NAMALWA (cell line): Measurements from ENCODE around the gene GALR3.

Experiments
- DNase-seq: peaks from one replicate; pipeline ENCODE4 v3.0.0-alpha.2; 2015; ENCODE audit warnings: low spot score

The GALR3 gene

GRCh38 chr22:37824674-37825641, 1.8 kb downstream of the GALR3 start:
- no peak for DNase-seq

DNA sequence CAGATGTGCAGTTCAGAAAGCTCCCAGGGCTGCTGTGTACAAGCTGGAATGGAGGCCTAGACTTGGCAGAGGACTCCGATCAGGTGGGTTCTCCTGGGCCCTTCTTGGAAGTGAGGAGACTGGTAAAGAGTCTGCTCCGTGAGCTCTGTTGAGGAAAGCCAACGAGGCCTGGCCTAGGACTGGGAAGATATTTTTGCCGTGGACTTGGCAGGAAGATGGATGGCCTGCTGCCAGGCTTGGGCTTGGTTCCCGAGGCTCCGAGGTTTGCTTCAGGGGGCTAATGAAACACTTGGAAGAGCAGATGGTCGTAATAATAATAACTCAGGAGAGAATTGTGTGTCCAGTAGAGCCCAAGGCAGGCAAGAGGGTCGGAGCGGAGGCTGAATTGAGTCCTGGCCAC, 3.9 kb downstream of the GALR3 start:
- no peak for DNase-seq

GRCh38 chr22:37830093-37830842, 7.1 kb downstream of the GALR3 start:
- no peak for DNase-seq

GRCh38 chr22:37831472-37831871, 8.3 kb downstream of the GALR3 start:
- no peak for DNase-seq

DNA sequence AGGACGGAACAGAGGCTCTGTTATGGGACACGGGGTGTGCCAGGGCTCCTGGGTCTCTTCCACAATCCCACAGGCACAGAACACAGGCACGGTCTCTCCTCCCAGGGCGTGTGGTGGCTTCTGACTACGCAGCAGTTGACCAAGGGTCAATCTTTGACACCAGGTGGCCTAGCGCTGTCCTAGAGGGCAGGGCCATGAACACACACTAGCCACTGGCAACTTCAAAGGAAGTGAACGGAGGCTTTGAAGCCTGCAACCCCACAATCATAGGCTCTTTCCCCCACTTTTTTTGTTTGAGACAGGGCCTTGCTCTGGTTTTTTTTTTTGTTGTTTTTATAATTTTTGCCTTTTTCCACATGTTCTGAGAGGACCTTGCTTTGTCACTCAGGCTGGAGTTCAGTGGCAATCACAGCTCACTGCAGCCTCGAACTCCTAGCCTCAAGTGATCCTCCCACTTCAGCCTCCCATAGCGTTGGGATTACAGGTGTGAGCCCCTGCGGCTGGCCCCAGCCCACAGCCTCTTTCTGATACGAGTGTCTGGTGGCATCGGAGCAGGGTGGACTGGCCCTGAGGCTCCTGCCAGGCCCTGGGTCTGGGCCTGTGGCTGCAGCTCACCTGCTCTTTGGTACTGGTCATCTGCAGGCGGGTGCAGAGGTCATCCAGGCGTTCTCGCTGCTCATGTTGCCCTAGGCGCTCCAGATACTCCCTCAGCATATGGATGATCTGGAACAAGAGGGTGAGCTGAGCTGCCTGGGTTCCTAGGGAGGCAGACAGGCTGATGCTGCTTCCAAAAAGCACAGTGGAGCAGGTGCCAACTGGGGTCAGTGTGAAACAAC, 9.1 kb downstream of the GALR3 start:
- no peak for DNase-seq

GRCh38 chr22:37842015-37842793, 19.0 kb downstream of the GALR3 start:
- DNase-seq: no peak

- no peak for DNase-seq
Observed at GRCh38 chr22:37843741-37844089, 20.5 kb downstream of the GALR3 start.

DNA sequence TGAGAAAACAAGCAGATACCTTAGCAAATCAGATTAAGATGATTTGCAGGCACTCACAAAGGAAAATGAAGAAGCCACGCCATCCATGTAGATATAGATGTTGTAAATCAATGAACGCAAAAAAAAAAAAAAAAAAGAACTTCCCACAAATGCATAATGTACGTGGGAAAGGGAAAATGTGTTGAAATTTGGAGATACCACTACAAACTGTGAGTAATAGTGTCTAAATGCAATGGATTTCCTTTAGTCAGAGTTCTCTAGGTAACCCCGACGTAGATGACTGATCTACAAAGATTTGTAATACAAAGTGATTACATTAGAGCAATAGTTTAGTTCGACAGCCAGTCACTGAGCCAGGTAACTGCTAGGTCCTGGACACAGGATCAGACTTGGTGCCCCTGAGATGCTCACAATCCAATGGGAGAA, 21.7 kb downstream of the GALR3 start:
- DNase-seq: no peak

- no peak for DNase-seq
Observed at GRCh38 chr22:37846433-37846832, 23.3 kb downstream of the GALR3 start.

GRCh38 chr22:37848587-37849088, 25.5 kb downstream of the GALR3 start:
- DNase-seq: peak; percentile 34

- DNase-seq: peak; percentile 88
Observed at GRCh38 chr22:37849089-37849751, 26.0 kb downstream of the GALR3 start, which contains the start of gene EIF3L. TSS of gene EIF3L (plus strand) at chr22:37849419. CDS start at chr22:37849450, 31 bp downstream.

GRCh38 chr22:37850801-37851200, 27.6 kb downstream of the GALR3 start:
- no peak for DNase-seq

DNA sequence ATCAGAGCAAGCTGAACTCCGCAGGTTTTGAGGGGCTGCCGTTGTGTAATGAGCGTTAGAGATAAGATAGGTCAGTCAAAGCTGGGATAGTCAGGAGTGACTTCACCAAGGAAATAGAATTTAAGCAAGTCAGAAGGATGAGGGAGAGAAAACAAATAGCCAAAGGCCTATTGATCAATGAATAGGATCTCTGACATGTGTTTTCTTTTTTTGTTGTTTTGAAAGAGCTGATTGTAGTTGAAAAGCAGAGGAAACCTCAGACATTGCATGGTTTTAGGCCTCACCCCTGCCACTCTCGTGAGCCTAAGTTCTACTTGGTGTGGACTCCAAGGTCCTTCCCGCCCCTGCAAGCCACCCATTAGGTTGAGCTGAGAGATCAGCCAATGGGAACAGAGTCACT, 29.2 kb downstream of the GALR3 start:
- no peak for DNase-seq

GRCh38 chr22:37854946-37855345, 31.8 kb downstream of the GALR3 start:
- no peak for DNase-seq

DNA sequence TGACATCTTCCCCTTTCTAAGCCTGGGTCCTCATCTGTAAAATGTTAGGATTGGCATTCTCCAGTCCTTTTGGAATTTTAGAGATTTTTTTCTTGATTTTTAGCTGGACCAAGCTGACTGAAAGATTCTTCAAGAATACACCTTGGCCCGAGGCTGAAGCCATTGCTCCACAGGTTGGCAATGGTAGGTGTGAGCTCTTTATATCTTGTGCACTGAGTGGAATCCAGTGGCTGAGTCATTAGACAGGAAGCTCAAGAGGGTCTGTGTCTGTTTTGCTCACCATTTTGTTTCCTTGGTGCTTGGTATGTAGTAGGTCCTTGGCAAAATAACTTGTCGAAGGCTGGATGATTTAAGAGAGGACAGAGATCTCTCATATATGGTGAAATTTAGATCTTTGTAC, 32.3 kb downstream of the GALR3 start:
- no peak for DNase-seq

DNA sequence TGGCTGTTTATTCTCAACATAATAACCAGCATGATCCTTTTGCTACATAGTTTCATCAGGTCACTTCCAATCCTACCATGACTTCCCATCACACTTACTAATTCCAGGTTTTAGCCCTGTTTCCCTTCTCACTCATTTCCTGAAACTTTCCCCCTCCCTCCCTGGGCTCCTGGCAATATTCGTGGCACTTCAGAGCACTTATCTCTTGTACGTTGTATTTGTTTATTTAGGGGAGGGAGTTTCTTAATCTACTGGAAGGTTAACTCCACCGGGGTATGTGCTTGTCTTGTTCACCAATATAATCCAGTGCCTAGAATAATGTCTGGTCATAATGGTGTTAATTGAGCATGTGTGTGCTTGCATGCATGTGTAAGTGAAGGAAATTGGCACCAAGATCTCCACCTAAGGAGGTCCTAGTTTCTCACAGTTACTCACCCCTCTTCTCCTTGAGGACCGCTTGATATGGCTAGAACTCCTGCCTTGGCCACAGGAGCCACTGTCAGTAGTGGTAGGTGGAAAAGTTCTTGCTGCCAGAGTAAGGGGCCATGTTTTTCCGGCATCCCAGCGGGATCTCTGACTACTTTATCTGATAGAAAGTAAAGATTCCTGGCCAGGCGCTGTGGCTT, 37.7 kb downstream of the GALR3 start:
- DNase-seq: no peak

DNA sequence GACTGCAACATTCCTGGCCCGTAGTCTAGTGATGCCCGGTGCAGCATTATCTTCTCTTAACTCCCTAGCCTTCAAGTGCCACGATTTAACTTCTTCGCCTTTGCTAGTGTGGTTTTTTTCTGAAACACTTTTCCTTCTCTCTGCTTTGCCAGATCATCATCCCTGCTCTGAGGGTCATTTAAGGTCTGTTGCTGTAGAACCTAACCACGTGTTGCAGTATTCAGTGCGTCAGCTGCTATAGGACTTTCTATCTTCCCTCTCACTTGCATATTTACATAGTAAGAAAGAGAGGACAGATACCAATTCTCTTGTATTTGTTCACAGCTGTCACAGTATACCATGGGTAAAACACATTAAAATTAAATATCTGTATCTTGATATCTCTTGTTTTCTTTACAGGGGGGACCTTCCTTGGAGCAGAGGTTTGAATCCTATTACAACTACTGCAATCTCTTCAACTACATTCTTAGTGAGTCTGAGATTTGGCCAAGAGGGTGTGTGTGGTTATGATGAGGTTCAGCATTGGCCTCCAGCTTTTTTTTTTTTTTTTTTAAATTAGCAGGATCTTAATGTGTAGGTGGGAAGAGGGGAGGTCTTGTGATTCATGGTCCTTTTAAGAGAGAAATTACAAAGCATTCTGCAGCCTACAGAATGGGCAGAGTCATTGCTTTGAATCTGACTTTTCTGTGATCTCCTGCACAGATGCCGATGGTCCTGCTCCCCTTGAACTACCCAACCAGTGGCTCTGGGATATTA, 39.6 kb downstream of the GALR3 start:
- DNase-seq: no peak

DNA sequence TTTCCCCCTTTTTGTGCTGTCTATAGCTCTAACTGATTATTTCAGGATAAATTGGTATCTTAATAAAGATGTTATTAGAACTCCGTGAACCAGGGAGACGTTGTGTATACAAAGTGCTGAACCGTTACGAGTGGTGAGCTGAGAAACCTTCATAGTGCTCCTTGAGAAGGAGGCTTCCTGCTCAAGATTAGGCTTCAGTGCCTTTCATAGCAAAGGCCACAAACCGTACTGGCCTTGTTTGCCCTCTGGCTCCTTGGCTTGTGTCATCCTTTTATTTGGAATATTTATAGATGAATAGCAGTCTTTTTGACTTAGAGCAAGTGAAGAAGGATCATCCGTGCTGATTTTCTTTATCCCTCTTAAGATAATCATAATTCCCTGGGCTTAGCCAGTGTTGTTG, 42.3 kb downstream of the GALR3 start:
- no peak for DNase-seq

GRCh38 chr22:37870273-37870672, 47.1 kb downstream of the GALR3 start:
- DNase-seq: no peak
